ENCODE results near the gene CKAP2L. TPM values are rescaled to one million over a fixed set of nuclear protein-coding genes. Genes with fewer than 3 reads are reported as not detected.
A peak's percentile ranks its signal among the peaks of the same experiment; 100 is the strongest.

The CKAP2L gene
- total RNA-seq, 1 donor from 2014 or later, result 2.1 TPM

GRCh38 chr2:112765251-112765650, 842 bp upstream of the CKAP2L start:
- Mint-ChIP-seq H3K9me3 (ENCODE audit: unreplicated experiment) (peaks cover 7% of the 10 kb centered on the region), H3K27me3 (ENCODE audit: low read depth, unreplicated experiment) (peaks cover 5% of the 10 kb centered on the region), H3K4me1 (ENCODE audit: low read depth, unreplicated experiment) (peaks cover 2% of the 10 kb centered on the region), H3K36me3 (ENCODE audit: low read depth, unreplicated experiment) (no peaks in the 10 kb centered on the region), H3K27ac (ENCODE audit: unreplicated experiment) (no peak overlapping the region), H3K4me3 (ENCODE audit: unreplicated experiment) (peak overlapping the region; percentile 95)
- Histone ChIP-seq H3K27ac (ENCODE audit: low read depth, low read length) (peak overlapping the region; percentile 82), H4K20me1 (ENCODE audit: insufficient read depth, low read length) (no peaks in the 10 kb centered on the region), H3K36me3 (ENCODE audit: insufficient read depth, low read length) (no peaks in the 10 kb centered on the region), H2AFZ (ENCODE audit: low read depth, low read length) (peak overlapping the region; percentile 50), H3K4me2 (ENCODE audit: low read length) (peak overlapping the region; percentile 93), H3K9me3 (ENCODE audit: insufficient read depth, low read depth, low read length) (no peaks in the 10 kb centered on the region), H3K27me3 (ENCODE audit: insufficient read depth, low read length) (no peaks in the 10 kb centered on the region), H3K9ac (ENCODE audit: low read length) (peak overlapping the region; percentile 65), H3K79me2 (ENCODE audit: insufficient read depth, low read length) (peaks cover 30% of the 10 kb centered on the region), H3K4me1 (ENCODE audit: insufficient read depth, low read length) (no peaks in the 10 kb centered on the region), H3K4me3 (ENCODE audit: insufficient read depth, low read depth, low read length) (peak overlapping the region; percentile 87)
- no peak for FAIRE-seq
- no peak for DNase-seq (ENCODE audit: low read depth)
- TF ChIP-seq EZH2 (IDR thresholded peaks at IDR 0.05; ENCODE audit: insufficient read depth, low read length) (no peak), CTCF (IDR thresholded peaks at IDR 0.05; ENCODE audit: insufficient read depth, low read depth, low read length) (no peak)

DNA sequence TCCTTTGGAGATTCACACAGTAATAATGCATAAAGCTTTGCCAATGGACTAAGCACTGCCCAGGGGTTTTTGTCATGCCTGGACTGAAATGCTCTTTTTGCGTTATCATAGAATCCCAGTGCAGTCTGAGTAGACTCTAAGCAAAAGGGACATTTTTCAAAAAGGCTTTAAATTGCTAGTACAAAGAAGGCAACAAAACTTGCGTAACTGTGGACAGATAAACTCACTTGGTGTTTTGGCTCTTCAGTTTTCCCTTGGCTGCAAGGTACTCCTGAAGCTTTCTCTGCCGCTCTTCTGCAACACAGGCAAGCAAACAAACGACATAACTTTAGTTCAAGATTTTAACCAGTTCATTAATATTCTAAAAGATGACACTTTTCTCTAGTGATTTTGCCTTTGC, 2.1 kb downstream of the CKAP2L start:
- Histone ChIP-seq H3K9ac (ENCODE audit: low read length) (no peak overlapping the region), H3K27me3 (ENCODE audit: insufficient read depth, low read length) (no peaks in the 10 kb centered on the region), H3K4me2 (ENCODE audit: low read length) (peak overlapping the region; percentile 93), H2AFZ (ENCODE audit: low read depth, low read length) (no peak overlapping the region), H3K36me3 (ENCODE audit: insufficient read depth, low read length) (no peaks in the 10 kb centered on the region), H4K20me1 (ENCODE audit: insufficient read depth, low read length) (no peaks in the 10 kb centered on the region), H3K4me3 (ENCODE audit: insufficient read depth, low read depth, low read length) (no peak overlapping the region), H3K79me2 (ENCODE audit: insufficient read depth, low read length) (peaks cover 45% of the 10 kb centered on the region), H3K27ac (ENCODE audit: low read depth, low read length) (no peak overlapping the region), H3K4me1 (ENCODE audit: insufficient read depth, low read length) (no peaks in the 10 kb centered on the region), H3K9me3 (ENCODE audit: insufficient read depth, low read depth, low read length) (no peaks in the 10 kb centered on the region)
- no peaks in the 10 kb centered on the region for H3K36me3 Mint-ChIP-seq (ENCODE audit: low read depth, unreplicated experiment)
- no peak overlapping the region for H3K27ac Mint-ChIP-seq (ENCODE audit: unreplicated experiment)
- DNase-seq (ENCODE audit: low read depth) (no peak), FAIRE-seq (no peak)
- no peaks in the 10 kb centered on the region for H3K9me3 Mint-ChIP-seq (ENCODE audit: unreplicated experiment)
- H3K27me3 Mint-ChIP-seq (ENCODE audit: low read depth, unreplicated experiment), result no peaks in the 10 kb centered on the region
- no peak for TF ChIP-seq CTCF (IDR thresholded peaks at IDR 0.05; ENCODE audit: insufficient read depth, low read depth, low read length)
- peaks cover 2% of the 10 kb centered on the region for H3K4me1 Mint-ChIP-seq (ENCODE audit: low read depth, unreplicated experiment)
- no peak overlapping the region for H3K4me3 Mint-ChIP-seq (ENCODE audit: unreplicated experiment)

DNA sequence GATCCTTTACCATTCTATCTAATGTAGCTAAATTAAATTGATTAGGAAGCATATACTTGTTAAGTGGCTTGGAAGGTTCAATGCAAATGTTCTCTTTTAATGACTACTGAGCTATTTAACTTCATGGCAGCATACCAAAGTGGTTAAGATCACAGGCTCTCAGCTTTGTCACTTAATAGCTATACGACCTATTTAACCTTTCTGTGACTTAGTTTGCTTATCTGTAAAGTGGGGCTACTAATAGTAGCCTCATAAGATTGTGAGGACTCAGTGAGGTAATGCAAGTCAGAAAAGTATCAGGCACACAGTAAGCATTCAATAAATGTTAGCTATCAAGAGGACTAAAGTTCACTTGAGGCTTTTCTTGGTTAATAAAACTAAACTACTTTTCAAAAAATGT, 4.3 kb downstream of the CKAP2L start:
- no peaks in the 10 kb centered on the region for H3K36me3 Mint-ChIP-seq (ENCODE audit: low read depth, unreplicated experiment)
- H3K27me3 Mint-ChIP-seq (ENCODE audit: low read depth, unreplicated experiment), result no peaks in the 10 kb centered on the region
- no peak overlapping the region for H3K4me2 ChIP-seq (ENCODE audit: low read length)
- H4K20me1 ChIP-seq (ENCODE audit: insufficient read depth, low read length), result no peaks in the 10 kb centered on the region
- no peak overlapping the region for H3K4me3 Mint-ChIP-seq (ENCODE audit: unreplicated experiment)
- FAIRE-seq, result no peak
- H3K27me3 ChIP-seq (ENCODE audit: insufficient read depth, low read length), result no peaks in the 10 kb centered on the region
- no peaks in the 10 kb centered on the region for H3K9me3 Mint-ChIP-seq (ENCODE audit: unreplicated experiment)
- peaks cover 2% of the 10 kb centered on the region for H3K4me1 Mint-ChIP-seq (ENCODE audit: low read depth, unreplicated experiment)
- H3K79me2 ChIP-seq (ENCODE audit: insufficient read depth, low read length), result peaks cover 56% of the 10 kb centered on the region
- no peak for TF ChIP-seq EZH2 (IDR thresholded peaks at IDR 0.05; ENCODE audit: insufficient read depth, low read length)
- no peak for TF ChIP-seq CTCF (IDR thresholded peaks at IDR 0.05; ENCODE audit: insufficient read depth, low read depth, low read length)
- no peaks in the 10 kb centered on the region for H3K9me3 ChIP-seq (ENCODE audit: insufficient read depth, low read depth, low read length)
- H3K4me3 ChIP-seq (ENCODE audit: insufficient read depth, low read depth, low read length), result no peak overlapping the region
- H3K4me1 ChIP-seq (ENCODE audit: insufficient read depth, low read length), result no peaks in the 10 kb centered on the region
- no peak overlapping the region for H3K27ac Mint-ChIP-seq (ENCODE audit: unreplicated experiment)
- no peak overlapping the region for H3K27ac ChIP-seq (ENCODE audit: low read depth, low read length)
- peaks cover 19% of the 10 kb centered on the region for H3K36me3 ChIP-seq (ENCODE audit: insufficient read depth, low read length)
- no peak overlapping the region for H3K9ac ChIP-seq (ENCODE audit: low read length)
- DNase-seq (ENCODE audit: low read depth), result no peak
- H2AFZ ChIP-seq (ENCODE audit: low read depth, low read length), result no peak overlapping the region

All from astrocyte (in vitro differentiated cells and primary cell).